GM12878 (cell line): Measurements from ENCODE around the gene AGAP1. TPM values are rescaled to one million over a fixed set of nuclear protein-coding genes. Genes with fewer than 3 reads are reported as not detected.

ENCODE experiments used
- ATAC-seq: fragments of 200-7000 bp; cut with Tn5 transposase; 3 replicates; pipeline ENCODE4 v1.9.1; 2020; ENCODE audit warnings: mild to moderate bottlenecking, moderate library complexity
- BruUV-seq: library from RNA; stranded (reverse); fragments of 400-500 nt; replicated peaks from 2 replicates; lab custom pipeline; 2021; lab: Mats Ljungman, UMichigan
- CTCF ChIA-PET: fragments of 300-600 bp; sonication (Branson Sonifier 250); formaldehyde crosslinking; extraction: SDS; loops from one replicate; lab custom pipeline; 2021; ENCODE audit warnings: inconsistent platforms; lab: Yijun Ruan, JAX
- POLR2A ChIA-PET: fragments of 350-600 bp; formaldehyde crosslinking; extraction: SDS; loops from one replicate; lab custom pipeline; 2021; ENCODE audit warnings: inconsistent platforms; lab: Charles Lee
- RAD21 ChIA-PET: fragments of 300-600 bp; sonication (Branson Sonifier 250); formaldehyde crosslinking; loops from one replicate; lab custom pipeline; 2023; ENCODE audit warnings: antibody characterized with exemption; ENCODE audit not compliant: unreplicated experiment; lab: Charles Lee
- SMC1A ChIA-PET: fragments of 300-600 bp; sonication (Branson Sonifier 250); formaldehyde crosslinking; loops from one replicate; lab custom pipeline; 2023; ENCODE audit not compliant: unreplicated experiment, uncharacterized antibody; lab: Charles Lee
- DNase-seq: peaks from one replicate; pipeline ENCODE4 v3.0.0-alpha.2; 2011; ENCODE audit warnings: low read depth, low spot score
- FAIRE-seq: peaks from 3 replicates; lab custom pipeline; 2011; peaks lifted over from hg19 to GRCh38; lab: Jason Lieb, UNC
- H2AFZ ChIP-seq: 2 replicates; pipeline ENCODE4 v1.6.0; 2011; ENCODE audit warnings: low read depth, low read length, control low read depth; ENCODE audit not compliant: control insufficient read depth
- H3K27ac ChIP-seq: 2 replicates; pipeline ENCODE4 v1.5.1; 2011; ENCODE audit warnings: control low read depth; ENCODE audit not compliant: control insufficient read depth, insufficient read depth
- H3K27me3 ChIP-seq, 2 experiments: replicated peaks in 1 of 2; 2 replicates each; pipeline versions ENCODE4 v1.6.0 to v1.6.1; 2011; ENCODE audit warnings: low read length in 1 of 2; ENCODE audit not compliant: control insufficient read depth in 2 of 2, insufficient read depth in 2 of 2
- H3K36me3 ChIP-seq, 2 experiments: 2 replicates each; pipeline ENCODE4 v1.5.1; 2011; ENCODE audit warnings: low read length in 1 of 2; ENCODE audit not compliant: control insufficient read depth in 2 of 2, insufficient read depth in 2 of 2
- H3K4me1 ChIP-seq: 2 replicates; pipeline ENCODE4 v1.6.1; 2011; ENCODE audit warnings: mild to moderate bottlenecking, low read length, moderate library complexity, mixed read lengths; ENCODE audit not compliant: control insufficient read depth, insufficient read depth
- H3K4me2 ChIP-seq: 2 replicates; pipeline ENCODE4 v1.6.0; 2011; ENCODE audit warnings: control low read depth; ENCODE audit not compliant: control insufficient read depth, insufficient read depth
- H3K4me3 ChIP-seq: fragments of 200-600 bp; sonication (generic); 2 replicates; pipeline ENCODE4 v1.5.1; 2016
- H3K79me2 ChIP-seq: 2 replicates; pipeline ENCODE4 v1.6.0; 2011; ENCODE audit warnings: low read length; ENCODE audit not compliant: control insufficient read depth, insufficient read depth
- H3K9ac ChIP-seq: 2 replicates; pipeline ENCODE4 v1.8.0; 2011; ENCODE audit warnings: low read length, control low read depth, mixed read lengths; ENCODE audit not compliant: control insufficient read depth, insufficient read depth
- H3K9me3 ChIP-seq: replicated peaks from 3 replicates; pipeline ENCODE4 v1.5.1; 2011; ENCODE audit warnings: mild to moderate bottlenecking, low read length; ENCODE audit not compliant: control insufficient read depth, insufficient read depth
- H4K20me1 ChIP-seq: 2 replicates; pipeline ENCODE4 v1.6.0; 2011; ENCODE audit not compliant: control insufficient read depth, insufficient read depth
- EED ChIP-seq: sonication (generic); IDR thresholded peaks from 2 replicates; pipeline ENCODE4 v1.6.1; 2016; ENCODE audit warnings: antibody characterized with exemption, low read depth
- HCFC1 ChIP-seq: fragments of 150-350 bp; IDR thresholded peaks from 2 replicates; pipeline ENCODE4 v1.6.1; 2014; ENCODE audit warnings: low read length
- KDM1A ChIP-seq: fragments of 200-600 bp; sonication (generic); IDR thresholded peaks from 2 replicates; pipeline ENCODE4 v1.6.1; 2016; ENCODE audit warnings: borderline replicate concordance
- POU2F2 ChIP-seq: IDR thresholded peaks from 3 replicates; pipeline ENCODE4 v1.6.1; 2011; ENCODE audit warnings: low read depth, mild to moderate bottlenecking, low read length, borderline replicate concordance
- RELA ChIP-seq: fragments of 450-650 bp; IDR thresholded peaks from 2 replicates; pipeline ENCODE4 v1.8.0; 2014; ENCODE audit warnings: borderline replicate concordance; ENCODE audit not compliant: partially characterized antibody
- RFX5 ChIP-seq: IDR thresholded peaks from 2 replicates; pipeline ENCODE4 v1.6.1; 2011; ENCODE audit warnings: low read depth, low read length, improper control_type of control experiment
- SREBF2 ChIP-seq: IDR thresholded peaks from 2 replicates; pipeline ENCODE4 v1.6.1; 2012; ENCODE audit warnings: mild to moderate bottlenecking, low read length
- TCF3 ChIP-seq: IDR thresholded peaks from 2 replicates; pipeline ENCODE4 v1.6.1; 2012; ENCODE audit warnings: low read depth, mild to moderate bottlenecking, low read length, borderline replicate concordance; ENCODE audit not compliant: insufficient read depth
- ZZZ3 ChIP-seq: IDR thresholded peaks from 2 replicates; pipeline ENCODE4 v1.6.1; 2011; ENCODE audit warnings: low read depth; ENCODE audit not compliant: control insufficient read depth, insufficient read length
- WGBS: methylation state at CpG from one replicate; pipeline ENCODE4 v1.1.6; 2016; ENCODE audit warnings: low lambda C conversion rate; ENCODE audit not compliant: insufficient replicate concordance, insufficient coverage; ENCODE audit errors: missing lambda C conversion rate; 5-methylcytosine and 5-hydroxymethylcytosine counted together
- in situ Hi-C: fragments of 300-500 bp; cut with MboI; formaldehyde crosslinking; loops from 9 replicates; pipeline ENCODE4 v1.14.3; 2018; ENCODE audit warnings: mixed read lengths
- intact Hi-C: fragments of 100-400 bp; cut with micrococcal nuclease; formaldehyde crosslinking; loops from one replicate; pipeline ENCODE4 v1.14.2; 2022; ENCODE audit not compliant: unreplicated experiment
- polyA plus RNA-seq, 11 experiments: library from polyadenylated mRNA; depleted of rRNA in 4 of 11; unstranded in 6 of 11; stranded (reverse) in 5 of 11; fragments of >200 nt; fragmentation: Nextera tagmentation in 4 of 11; fragmentation: Illumina TruSeq in 1 of 11; extraction: Ambion mirVana in 4 of 11; extraction: Trizol in 1 of 11; gene quantifications; 1 replicate in 1 of 11; 2 replicates in 10 of 11; pipeline versions ENCODE4 v1.2.1 to v1.2.3, GENCODE V29; 2011 to 2016; ENCODE audit warnings: inconsistent platforms in 2 of 11, missing spikeins in 2 of 11, low read depth in 1 of 11
- total RNA-seq, 4 experiments: library from RNA; depleted of rRNA in 3 of 4; stranded (reverse); fragments of >200 nt in 3 of 4; fragmentation: Illumina TruSeq in 1 of 4; extraction: Trizol in 1 of 4; gene quantifications; 2 replicates each; pipeline versions ENCODE4 v1.2.1 to v1.2.3, GENCODE V29; 2013 to 2021
- TF ChIP-seq, protein P1 (sequence below): fragments of 450-650 bp; IDR thresholded peaks from 2 replicates; pipeline ENCODE4 v1.6.1; 2016; ENCODE audit warnings: mild to moderate bottlenecking, moderate library complexity, borderline replicate concordance

Gene AGAP1
- total and polyA plus RNA-seq, 10 of the 15 experiments (the other 5 are each of a cell fraction or from before 2014, with no cell fraction given): 0.05 to 0.15 (median 0.06) TPM; not detected in 7

DNA sequence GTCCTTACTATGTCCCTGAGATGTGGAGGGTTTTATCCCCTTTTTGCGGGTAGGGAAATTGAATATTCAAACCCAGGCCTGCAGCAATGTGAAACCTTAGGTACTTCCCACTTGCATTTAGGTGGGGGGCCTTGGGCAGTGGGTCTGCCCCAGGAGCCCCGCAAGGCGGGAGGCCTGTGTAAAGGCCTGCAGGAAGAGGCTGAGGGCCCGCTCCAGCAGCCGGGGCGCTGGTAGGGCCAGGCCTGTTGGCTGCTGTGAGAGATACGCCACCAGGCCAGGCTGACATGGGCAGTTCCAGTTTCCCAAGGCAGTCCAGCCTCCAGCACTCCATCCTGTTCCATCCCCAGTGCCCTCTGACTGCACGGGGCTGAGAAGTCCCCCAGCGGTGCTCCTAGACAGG, 610.1 kb downstream of the AGAP1 start:
- H3K79me2 ChIP-seq: no peaks in the 10 kb centered on the region
- FAIRE-seq (no peak), ATAC-seq (no peak), DNase-seq (no peak)
- ChIA-PET POLR2A (no interaction called here), RAD21 (no interaction called here), CTCF (no interaction called here), SMC1A (no interaction called here)
- H3K4me1 ChIP-seq: no peaks in the 10 kb centered on the region
- H3K4me3 ChIP-seq: no peak overlapping the region
- no peaks in the 10 kb centered on the region for H3K9me3 ChIP-seq
- H3K9ac ChIP-seq: no peak overlapping the region
- H3K27ac ChIP-seq: no peak overlapping the region
- no peaks in the 10 kb centered on the region; a peak in 1 of 4 replicates for H3K27me3 ChIP-seq
- in situ Hi-C loops (no loop called here), intact Hi-C loops (no loop called here)
- BruUV-seq: no TSS peak
- TF ChIP-seq KDM1A (no peak), POU2F2 (no peak), ZZZ3 (no peak), SREBF2 (no peak), RELA (no peak), TCF3 (no peak), EED (no peak), HCFC1 (no peak), RFX5 (no peak)
- TF ChIP-seq, protein P1, sequence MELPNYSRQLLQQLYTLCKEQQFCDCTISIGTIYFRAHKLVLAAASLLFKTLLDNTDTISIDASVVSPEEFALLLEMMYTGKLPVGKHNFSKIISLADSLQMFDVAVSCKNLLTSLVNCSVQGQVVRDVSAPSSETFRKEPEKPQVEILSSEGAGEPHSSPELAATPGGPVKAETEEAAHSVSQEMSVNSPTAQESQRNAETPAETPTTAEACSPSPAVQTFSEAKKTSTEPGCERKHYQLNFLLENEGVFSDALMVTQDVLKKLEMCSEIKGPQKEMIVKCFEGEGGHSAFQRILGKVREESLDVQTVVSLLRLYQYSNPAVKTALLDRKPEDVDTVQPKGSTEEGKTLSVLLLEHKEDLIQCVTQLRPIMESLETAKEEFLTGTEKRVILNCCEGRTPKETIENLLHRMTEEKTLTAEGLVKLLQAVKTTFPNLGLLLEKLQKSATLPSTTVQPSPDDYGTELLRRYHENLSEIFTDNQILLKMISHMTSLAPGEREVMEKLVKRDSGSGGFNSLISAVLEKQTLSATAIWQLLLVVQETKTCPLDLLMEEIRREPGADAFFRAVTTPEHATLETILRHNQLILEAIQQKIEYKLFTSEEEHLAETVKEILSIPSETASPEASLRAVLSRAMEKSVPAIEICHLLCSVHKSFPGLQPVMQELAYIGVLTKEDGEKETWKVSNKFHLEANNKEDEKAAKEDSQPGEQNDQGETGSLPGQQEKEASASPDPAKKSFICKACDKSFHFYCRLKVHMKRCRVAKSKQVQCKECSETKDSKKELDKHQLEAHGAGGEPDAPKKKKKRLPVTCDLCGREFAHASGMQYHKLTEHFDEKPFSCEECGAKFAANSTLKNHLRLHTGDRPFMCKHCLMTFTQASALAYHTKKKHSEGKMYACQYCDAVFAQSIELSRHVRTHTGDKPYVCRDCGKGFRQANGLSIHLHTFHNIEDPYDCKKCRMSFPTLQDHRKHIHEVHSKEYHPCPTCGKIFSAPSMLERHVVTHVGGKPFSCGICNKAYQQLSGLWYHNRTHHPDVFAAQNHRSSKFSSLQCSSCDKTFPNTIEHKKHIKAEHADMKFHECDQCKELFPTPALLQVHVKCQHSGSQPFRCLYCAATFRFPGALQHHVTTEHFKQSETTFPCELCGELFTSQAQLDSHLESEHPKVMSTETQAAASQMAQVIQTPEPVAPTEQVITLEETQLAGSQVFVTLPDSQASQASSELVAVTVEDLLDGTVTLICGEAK: no peak
- WGBS: 56% methylated on average over 8 of the region's 9 CpGs
- no peak overlapping the region for H2AFZ ChIP-seq
- H3K4me2 ChIP-seq: no peak overlapping the region
- no peaks in the 10 kb centered on the region for H3K36me3 ChIP-seq
- no peaks in the 10 kb centered on the region for H4K20me1 ChIP-seq
